DOHH2 (cell line): ENCODE measurements around the gene BABAM2.

ENCODE experiments used
- EZH2phosphoT487 ChIP-seq: fragments of 200-600 bp; sonication (generic); IDR thresholded peaks from 2 replicates; pipeline ENCODE4 v1.6.1; 2017; ENCODE audit warnings: borderline replicate concordance, mild to moderate bottlenecking, antibody characterized with exemption, low read length, moderate library complexity, mixed read lengths
- TF ChIP-seq, protein P1 (sequence below): fragments of 200-600 bp; sonication (generic); IDR thresholded peaks from one replicate; pipeline ENCODE4 v1.5.1; 2014; ENCODE audit warnings: antibody characterized with exemption, mild to moderate bottlenecking, low read depth, low read length; ENCODE audit not compliant: poor library complexity, severe bottlenecking

GRCh38 chr2:28009732-28010131 is 119.2 kb downstream of the BABAM2 start:
- TF ChIP-seq, protein P1, sequence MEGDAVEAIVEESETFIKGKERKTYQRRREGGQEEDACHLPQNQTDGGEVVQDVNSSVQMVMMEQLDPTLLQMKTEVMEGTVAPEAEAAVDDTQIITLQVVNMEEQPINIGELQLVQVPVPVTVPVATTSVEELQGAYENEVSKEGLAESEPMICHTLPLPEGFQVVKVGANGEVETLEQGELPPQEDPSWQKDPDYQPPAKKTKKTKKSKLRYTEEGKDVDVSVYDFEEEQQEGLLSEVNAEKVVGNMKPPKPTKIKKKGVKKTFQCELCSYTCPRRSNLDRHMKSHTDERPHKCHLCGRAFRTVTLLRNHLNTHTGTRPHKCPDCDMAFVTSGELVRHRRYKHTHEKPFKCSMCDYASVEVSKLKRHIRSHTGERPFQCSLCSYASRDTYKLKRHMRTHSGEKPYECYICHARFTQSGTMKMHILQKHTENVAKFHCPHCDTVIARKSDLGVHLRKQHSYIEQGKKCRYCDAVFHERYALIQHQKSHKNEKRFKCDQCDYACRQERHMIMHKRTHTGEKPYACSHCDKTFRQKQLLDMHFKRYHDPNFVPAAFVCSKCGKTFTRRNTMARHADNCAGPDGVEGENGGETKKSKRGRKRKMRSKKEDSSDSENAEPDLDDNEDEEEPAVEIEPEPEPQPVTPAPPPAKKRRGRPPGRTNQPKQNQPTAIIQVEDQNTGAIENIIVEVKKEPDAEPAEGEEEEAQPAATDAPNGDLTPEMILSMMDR: no peak
- no peak for TF ChIP-seq EZH2phosphoT487
